HepG2 (cell line): Measurements from ENCODE around the gene SEMA4B. TPM values are rescaled to one million over a fixed set of nuclear protein-coding genes. Genes with fewer than 3 reads are reported as not detected.
A peak's percentile ranks its signal among the peaks of the same experiment; 100 is the strongest.

Experiments used
- CENPT ChIP-seq: sonication (generic); formaldehyde crosslinking; IDR thresholded peaks from 2 replicates; pipeline ENCODE4 v1.8.0; 2022; ENCODE audit warnings: low read depth, mild to moderate bottlenecking, moderate library complexity, missing genetic modification reagents
- MZF1 ChIP-seq: sonication (generic); formaldehyde crosslinking; IDR thresholded peaks from 2 replicates; pipeline ENCODE4 v1.8.1; 2023; ENCODE audit warnings: mild to moderate bottlenecking, missing genetic modification reagents, borderline replicate concordance
- NBN ChIP-seq: fragments of 450-650 bp; conservative IDR thresholded peaks from 2 replicates; pipeline ENCODE4 v1.6.1; 2017
- NFE2L2 ChIP-seq: fragments of 150-350 bp; IDR thresholded peaks from 2 replicates; pipeline ENCODE4 v1.6.1; 2014; ENCODE audit warnings: low read length
- PHF21A ChIP-seq: sonication (generic); formaldehyde crosslinking; IDR thresholded peaks from 2 replicates; pipeline ENCODE4 v1.5.0; 2020; ENCODE audit warnings: mild to moderate bottlenecking, missing genetic modification reagents
- POGZ ChIP-seq: sonication (generic); formaldehyde crosslinking; IDR thresholded peaks from 2 replicates; pipeline ENCODE4 v1.4.0; 2020; ENCODE audit warnings: mild to moderate bottlenecking, missing genetic modification reagents
- RBFOX2 ChIP-seq: fragments of 200-400 bp; formaldehyde crosslinking; IDR thresholded peaks from 2 replicates; pipeline ENCODE4 v1.6.1; 2017; ENCODE audit warnings: low read depth, mild to moderate bottlenecking, low read length
- ZBTB1 ChIP-seq: sonication (generic); formaldehyde crosslinking; IDR thresholded peaks from 2 replicates; pipeline ENCODE4 v1.4.0; 2020; ENCODE audit warnings: missing genetic modification reagents, borderline replicate concordance
- ZNF180 ChIP-seq: sonication (generic); formaldehyde crosslinking; IDR thresholded peaks from 2 replicates; pipeline ENCODE4 v1.4.0; 2020; ENCODE audit warnings: low read depth, missing genetic modification reagents, borderline replicate concordance
- ZNF501 ChIP-seq: sonication (generic); formaldehyde crosslinking; IDR thresholded peaks from 2 replicates; pipeline ENCODE4 v1.5.1; 2020; ENCODE audit warnings: mild to moderate bottlenecking, moderate library complexity, missing genetic modification reagents
- ZNF558 ChIP-seq: sonication (generic); formaldehyde crosslinking; IDR thresholded peaks from 2 replicates; pipeline ENCODE4 v1.9.0; 2022; ENCODE audit warnings: mild to moderate bottlenecking, missing genetic modification reagents, borderline replicate concordance
- ZSCAN22 ChIP-seq: sonication (generic); formaldehyde crosslinking; IDR thresholded peaks from 2 replicates; pipeline ENCODE4 v1.4.0; 2020; ENCODE audit warnings: mild to moderate bottlenecking, missing genetic modification reagents
- polyA plus RNA-seq, 8 experiments: library from polyadenylated mRNA; depleted of rRNA in 3 of 8; stranded (reverse) in 7 of 8; unstranded in 1 of 8; fragments of >200 nt; fragmentation: Illumina TruSeq in 4 of 8; extraction: Trizol in 4 of 8; gene quantifications; 2 replicates each; pipeline versions ENCODE4 v1.2.1 to v1.2.3, GENCODE V29; 2011 to 2016; ENCODE audit warnings: low read depth in 4 of 8, missing spikeins in 1 of 8, mixed read lengths in 1 of 8; ENCODE audit not compliant: insufficient read depth in 1 of 8
- total RNA-seq, 5 experiments: library from RNA; depleted of rRNA; stranded (reverse); fragments of >200 nt; fragmentation: Illumina TruSeq; extraction: Trizol; gene quantifications; 2 replicates each; pipeline ENCODE4 v1.2.3, GENCODE V29; 2016; ENCODE audit warnings: low read depth in 1 of 5
- TF ChIP-seq, protein P1 (sequence below): sonication (generic); formaldehyde crosslinking; IDR thresholded peaks from 2 replicates; pipeline ENCODE4 v1.4.0; 2020; ENCODE audit warnings: mild to moderate bottlenecking, missing genetic modification reagents
- TF ChIP-seq, protein P2 (sequence below): sonication (generic); formaldehyde crosslinking; IDR thresholded peaks from 2 replicates; pipeline ENCODE4 v1.8.0; 2022; ENCODE audit warnings: mild to moderate bottlenecking, missing genetic modification reagents, moderate library complexity
- TF ChIP-seq, protein P3 (sequence below): sonication (generic); formaldehyde crosslinking; IDR thresholded peaks from 2 replicates; pipeline ENCODE4 v1.5.0; 2020; ENCODE audit warnings: mild to moderate bottlenecking, missing genetic modification reagents, borderline replicate concordance
- TF ChIP-seq, protein P4 (sequence below): sonication (generic); formaldehyde crosslinking; IDR thresholded peaks from 2 replicates; pipeline ENCODE4 v1.5.1; 2020; ENCODE audit warnings: missing genetic modification reagents, mild to moderate bottlenecking, borderline replicate concordance
- TF ChIP-seq, protein P5 (sequence below): conservative IDR thresholded peaks from 2 replicates; pipeline ENCODE4 v1.6.1; 2018; ENCODE audit warnings: missing genetic modification reagents

The SEMA4B gene
- total and polyA plus RNA-seq, 2 of the 13 experiments (the other 11 are each of a cell fraction or from before 2014, with no cell fraction given), result 2.1 to 17.0 TPM

DNA sequence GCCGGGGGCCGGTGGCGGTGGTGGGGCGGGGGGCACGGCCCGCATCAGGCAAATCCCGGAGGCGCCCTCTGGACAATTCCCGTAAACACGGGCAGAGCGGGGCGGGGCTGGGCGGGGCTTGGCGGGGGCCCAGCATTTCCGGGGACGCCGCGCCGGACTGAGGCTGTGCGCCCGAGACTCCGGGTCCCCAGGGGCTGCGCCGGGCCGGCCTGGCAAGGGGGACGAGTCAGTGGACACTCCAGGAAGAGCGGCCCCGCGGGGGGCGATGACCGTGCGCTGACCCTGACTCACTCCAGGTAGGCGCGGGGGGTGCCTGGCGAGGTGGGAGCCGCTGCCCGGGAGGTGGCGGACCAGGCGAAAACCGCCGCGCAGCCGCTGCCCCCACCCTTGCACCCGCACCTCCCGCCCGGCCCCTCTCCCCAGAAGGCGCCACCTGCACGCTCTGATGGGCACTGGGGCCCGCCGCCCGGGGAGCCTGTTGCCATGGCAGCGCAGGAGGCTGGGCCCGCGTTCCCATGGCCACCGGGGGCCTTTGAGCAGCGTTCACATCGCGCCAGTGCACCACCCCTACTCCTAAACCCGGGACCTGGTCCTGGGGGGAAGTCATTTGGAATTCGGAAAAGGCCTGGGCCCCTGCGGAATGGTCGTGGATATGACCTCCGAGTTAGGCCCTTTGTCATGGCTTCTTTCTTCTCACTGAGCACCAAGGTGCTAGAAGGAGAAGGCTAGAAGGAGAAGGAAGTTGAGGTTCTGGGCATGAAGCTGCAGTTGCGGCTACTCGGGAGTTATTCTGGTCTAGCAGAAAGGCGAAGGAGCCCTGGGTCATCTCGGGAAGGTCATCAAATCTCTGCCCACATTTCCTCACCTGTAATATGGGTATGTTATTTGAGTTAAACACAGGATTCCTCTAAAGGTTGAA, 16.1 kb upstream of the SEMA4B start (continued):
- TF ChIP-seq, protein P1, sequence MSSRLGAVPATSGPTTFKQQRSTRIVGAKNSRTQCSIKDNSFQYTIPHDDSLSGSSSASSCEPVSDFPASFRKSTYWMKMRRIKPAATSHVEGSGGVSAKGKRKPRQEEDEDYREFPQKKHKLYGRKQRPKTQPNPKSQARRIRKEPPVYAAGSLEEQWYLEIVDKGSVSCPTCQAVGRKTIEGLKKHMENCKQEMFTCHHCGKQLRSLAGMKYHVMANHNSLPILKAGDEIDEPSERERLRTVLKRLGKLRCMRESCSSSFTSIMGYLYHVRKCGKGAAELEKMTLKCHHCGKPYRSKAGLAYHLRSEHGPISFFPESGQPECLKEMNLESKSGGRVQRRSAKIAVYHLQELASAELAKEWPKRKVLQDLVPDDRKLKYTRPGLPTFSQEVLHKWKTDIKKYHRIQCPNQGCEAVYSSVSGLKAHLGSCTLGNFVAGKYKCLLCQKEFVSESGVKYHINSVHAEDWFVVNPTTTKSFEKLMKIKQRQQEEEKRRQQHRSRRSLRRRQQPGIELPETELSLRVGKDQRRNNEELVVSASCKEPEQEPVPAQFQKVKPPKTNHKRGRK, result no peak
- TF ChIP-seq ZNF180 (CRISPR knock-in tag), result no peak
- peak; percentile 61; the same call in 1 of the 2 replicates for TF ChIP-seq ZNF501 (CRISPR knock-in tag)
- TF ChIP-seq, protein P2, sequence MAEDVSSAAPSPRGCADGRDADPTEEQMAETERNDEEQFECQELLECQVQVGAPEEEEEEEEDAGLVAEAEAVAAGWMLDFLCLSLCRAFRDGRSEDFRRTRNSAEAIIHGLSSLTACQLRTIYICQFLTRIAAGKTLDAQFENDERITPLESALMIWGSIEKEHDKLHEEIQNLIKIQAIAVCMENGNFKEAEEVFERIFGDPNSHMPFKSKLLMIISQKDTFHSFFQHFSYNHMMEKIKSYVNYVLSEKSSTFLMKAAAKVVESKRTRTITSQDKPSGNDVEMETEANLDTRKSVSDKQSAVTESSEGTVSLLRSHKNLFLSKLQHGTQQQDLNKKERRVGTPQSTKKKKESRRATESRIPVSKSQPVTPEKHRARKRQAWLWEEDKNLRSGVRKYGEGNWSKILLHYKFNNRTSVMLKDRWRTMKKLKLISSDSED, result no peak
- no peak for TF ChIP-seq NBN
- TF ChIP-seq CENPT, result no peak
- TF ChIP-seq POGZ (CRISPR knock-in tag), result no peak
- TF ChIP-seq, protein P3, sequence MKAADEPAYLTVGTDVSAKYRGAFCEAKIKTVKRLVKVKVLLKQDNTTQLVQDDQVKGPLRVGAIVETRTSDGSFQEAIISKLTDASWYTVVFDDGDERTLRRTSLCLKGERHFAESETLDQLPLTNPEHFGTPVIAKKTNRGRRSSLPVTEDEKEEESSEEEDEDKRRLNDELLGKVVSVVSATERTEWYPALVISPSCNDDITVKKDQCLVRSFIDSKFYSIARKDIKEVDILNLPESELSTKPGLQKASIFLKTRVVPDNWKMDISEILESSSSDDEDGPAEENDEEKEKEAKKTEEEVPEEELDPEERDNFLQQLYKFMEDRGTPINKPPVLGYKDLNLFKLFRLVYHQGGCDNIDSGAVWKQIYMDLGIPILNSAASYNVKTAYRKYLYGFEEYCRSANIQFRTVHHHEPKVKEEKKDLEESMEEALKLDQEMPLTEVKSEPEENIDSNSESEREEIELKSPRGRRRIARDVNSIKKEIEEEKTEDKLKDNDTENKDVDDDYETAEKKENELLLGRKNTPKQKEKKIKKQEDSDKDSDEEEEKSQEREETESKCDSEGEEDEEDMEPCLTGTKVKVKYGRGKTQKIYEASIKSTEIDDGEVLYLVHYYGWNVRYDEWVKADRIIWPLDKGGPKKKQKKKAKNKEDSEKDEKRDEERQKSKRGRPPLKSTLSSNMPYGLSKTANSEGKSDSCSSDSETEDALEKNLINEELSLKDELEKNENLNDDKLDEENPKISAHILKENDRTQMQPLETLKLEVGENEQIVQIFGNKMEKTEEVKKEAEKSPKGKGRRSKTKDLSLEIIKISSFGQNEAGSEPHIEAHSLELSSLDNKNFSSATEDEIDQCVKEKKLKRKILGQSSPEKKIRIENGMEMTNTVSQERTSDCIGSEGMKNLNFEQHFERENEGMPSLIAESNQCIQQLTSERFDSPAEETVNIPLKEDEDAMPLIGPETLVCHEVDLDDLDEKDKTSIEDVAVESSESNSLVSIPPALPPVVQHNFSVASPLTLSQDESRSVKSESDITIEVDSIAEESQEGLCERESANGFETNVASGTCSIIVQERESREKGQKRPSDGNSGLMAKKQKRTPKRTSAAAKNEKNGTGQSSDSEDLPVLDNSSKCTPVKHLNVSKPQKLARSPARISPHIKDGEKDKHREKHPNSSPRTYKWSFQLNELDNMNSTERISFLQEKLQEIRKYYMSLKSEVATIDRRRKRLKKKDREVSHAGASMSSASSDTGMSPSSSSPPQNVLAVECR (CRISPR knock-in tag), result peak; percentile 87
- TF ChIP-seq ZBTB1 (CRISPR knock-in tag), result no peak
- TF ChIP-seq, protein P4, sequence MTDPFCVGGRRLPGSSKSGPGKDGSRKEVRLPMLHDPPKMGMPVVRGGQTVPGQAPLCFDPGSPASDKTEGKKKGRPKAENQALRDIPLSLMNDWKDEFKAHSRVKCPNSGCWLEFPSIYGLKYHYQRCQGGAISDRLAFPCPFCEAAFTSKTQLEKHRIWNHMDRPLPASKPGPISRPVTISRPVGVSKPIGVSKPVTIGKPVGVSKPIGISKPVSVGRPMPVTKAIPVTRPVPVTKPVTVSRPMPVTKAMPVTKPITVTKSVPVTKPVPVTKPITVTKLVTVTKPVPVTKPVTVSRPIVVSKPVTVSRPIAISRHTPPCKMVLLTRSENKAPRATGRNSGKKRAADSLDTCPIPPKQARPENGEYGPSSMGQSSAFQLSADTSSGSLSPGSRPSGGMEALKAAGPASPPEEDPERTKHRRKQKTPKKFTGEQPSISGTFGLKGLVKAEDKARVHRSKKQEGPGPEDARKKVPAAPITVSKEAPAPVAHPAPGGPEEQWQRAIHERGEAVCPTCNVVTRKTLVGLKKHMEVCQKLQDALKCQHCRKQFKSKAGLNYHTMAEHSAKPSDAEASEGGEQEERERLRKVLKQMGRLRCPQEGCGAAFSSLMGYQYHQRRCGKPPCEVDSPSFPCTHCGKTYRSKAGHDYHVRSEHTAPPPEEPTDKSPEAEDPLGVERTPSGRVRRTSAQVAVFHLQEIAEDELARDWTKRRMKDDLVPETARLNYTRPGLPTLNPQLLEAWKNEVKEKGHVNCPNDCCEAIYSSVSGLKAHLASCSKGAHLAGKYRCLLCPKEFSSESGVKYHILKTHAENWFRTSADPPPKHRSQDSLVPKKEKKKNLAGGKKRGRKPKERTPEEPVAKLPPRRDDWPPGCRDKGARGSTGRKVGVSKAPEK (CRISPR knock-in tag), result no peak
- no peak; the same call in 1 of the 2 replicates for TF ChIP-seq ZNF558 (CRISPR knock-in tag)
- TF ChIP-seq ZSCAN22, result no peak
- peak; percentile 66 for TF ChIP-seq RBFOX2
- TF ChIP-seq, protein P5, sequence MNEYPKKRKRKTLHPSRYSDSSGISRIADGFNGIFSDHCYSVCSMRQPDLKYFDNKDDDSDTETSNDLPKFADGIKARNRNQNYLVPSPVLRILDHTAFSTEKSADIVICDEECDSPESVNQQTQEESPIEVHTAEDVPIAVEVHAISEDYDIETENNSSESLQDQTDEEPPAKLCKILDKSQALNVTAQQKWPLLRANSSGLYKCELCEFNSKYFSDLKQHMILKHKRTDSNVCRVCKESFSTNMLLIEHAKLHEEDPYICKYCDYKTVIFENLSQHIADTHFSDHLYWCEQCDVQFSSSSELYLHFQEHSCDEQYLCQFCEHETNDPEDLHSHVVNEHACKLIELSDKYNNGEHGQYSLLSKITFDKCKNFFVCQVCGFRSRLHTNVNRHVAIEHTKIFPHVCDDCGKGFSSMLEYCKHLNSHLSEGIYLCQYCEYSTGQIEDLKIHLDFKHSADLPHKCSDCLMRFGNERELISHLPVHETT (CRISPR knock-in tag), result peak; percentile 80; the same call in 1 of the 2 replicates
- TF ChIP-seq NFE2L2, result no peak
- no peak for TF ChIP-seq PHF21A (CRISPR knock-in tag)
- TF ChIP-seq MZF1, result no peak
